Natural killer cell (primary cell): ENCODE results near the gene CRKL. TPM values are rescaled to one million over a fixed set of nuclear protein-coding genes. Genes with fewer than 3 reads are reported as not detected.

ENCODE experiments used
- ATAC-seq, 3 donors: fragments of 150-1000 bp in 2 of 3; fragments of 200-7000 bp in 1 of 3; cut with Tn5 transposase; 1 replicate in 1 of 3; 2 replicates in 2 of 3; pipeline ENCODE4 v1.10.0; 2021; ENCODE audit warnings: mild to moderate bottlenecking in 2 of 3, moderate library complexity in 2 of 3
- DNase-seq, 2 donors: peaks; one replicate each; pipeline versions ENCODE4 v3.0.0 to v3.0.0-alpha.2; 2013 to 2021; ENCODE audit warnings: mixed read lengths in 1 of 2
- H3K27ac ChIP-seq: one replicate; pipeline ENCODE4 v1.5.1; 2013; ENCODE audit warnings: mild to moderate bottlenecking, low read length
- H3K27me3 ChIP-seq: one replicate; pipeline ENCODE4 v1.6.1; 2013; ENCODE audit warnings: low read length; ENCODE audit not compliant: control insufficient read depth, insufficient read depth
- H3K36me3 ChIP-seq: one replicate; pipeline ENCODE4 v1.6.1; 2013; ENCODE audit warnings: low read length; ENCODE audit not compliant: control insufficient read depth, insufficient read depth
- H3K4me1 ChIP-seq: one replicate; pipeline ENCODE4 v1.6.1; 2013; ENCODE audit warnings: low read length; ENCODE audit not compliant: control insufficient read depth, insufficient read depth
- H3K4me3 ChIP-seq: one replicate; pipeline ENCODE4 v1.5.1; 2013; ENCODE audit warnings: low read length
- H3K9me3 ChIP-seq: one replicate; pipeline ENCODE4 v1.6.1; 2013; ENCODE audit warnings: low read length; ENCODE audit not compliant: control insufficient read depth, insufficient read depth
- H3K27ac Mint-ChIP-seq, 2 donors: one replicate each; pipeline ENCODE4 v1.8.0; 2022; ENCODE audit warnings: mild to moderate bottlenecking in 2 of 2, mixed read lengths in 2 of 2, moderate library complexity in 1 of 2
- H3K27me3 Mint-ChIP-seq, 2 donors: one replicate each; pipeline ENCODE4 v1.8.0; 2022; ENCODE audit warnings: low read depth in 2 of 2, mixed read lengths in 2 of 2
- H3K36me3 Mint-ChIP-seq: one replicate; pipeline ENCODE4 v1.8.0; 2022; ENCODE audit warnings: mixed read lengths
- H3K4me1 Mint-ChIP-seq, 2 donors: one replicate each; pipeline ENCODE4 v1.8.0; 2022; ENCODE audit warnings: mixed read lengths in 2 of 2
- H3K4me3 Mint-ChIP-seq: one replicate; pipeline ENCODE4 v1.8.0; 2022; ENCODE audit warnings: mild to moderate bottlenecking, moderate library complexity, mixed read lengths
- H3K9me3 Mint-ChIP-seq, 2 donors: one replicate each; pipeline ENCODE4 v1.8.0; 2022; ENCODE audit warnings: mixed read lengths in 2 of 2
- WGBS: methylation state at CpG from one replicate; pipeline ENCODE4 v1.1.7; 2013; ENCODE audit warnings: missing lambda C conversion rate; ENCODE audit not compliant: insufficient coverage; 5-methylcytosine and 5-hydroxymethylcytosine counted together
- intact Hi-C: fragments of 100-400 bp; cut with micrococcal nuclease; formaldehyde crosslinking; loops from one replicate; pipeline ENCODE4 v1.14.2; 2022
- total RNA-seq, 4 donors: library from RNA; stranded (reverse); fragments of 120-200 nt in 1 of 4; gene quantifications; one replicate each; pipeline versions ENCODE4 v1.2.3 to v1.2.4, GENCODE V29; 2013 to 2022
- TF ChIP-seq, protein P1 (sequence below): fragments of 200-600 bp; IDR thresholded peaks from one replicate; pipeline ENCODE4 v1.8.0; 2022; ENCODE audit warnings: antibody characterized with exemption

The CRKL gene
- total RNA-seq, 3 donors from 2014 or later (not counting 1 experiment from before 2014, with no cell fraction given), result 50.7 to 71.2 (median 67.4) TPM

- intact Hi-C loops, result no loop called here
- Histone ChIP-seq H3K27ac (no peak overlapping the region), H3K36me3 (peaks cover 25% of the 10 kb centered on the region), H3K27me3 (no peaks in the 10 kb centered on the region), H3K9me3 (no peaks in the 10 kb centered on the region), H3K4me1 (peaks cover 9% of the 10 kb centered on the region), H3K4me3 (no peak overlapping the region)
- TF ChIP-seq, protein P1, sequence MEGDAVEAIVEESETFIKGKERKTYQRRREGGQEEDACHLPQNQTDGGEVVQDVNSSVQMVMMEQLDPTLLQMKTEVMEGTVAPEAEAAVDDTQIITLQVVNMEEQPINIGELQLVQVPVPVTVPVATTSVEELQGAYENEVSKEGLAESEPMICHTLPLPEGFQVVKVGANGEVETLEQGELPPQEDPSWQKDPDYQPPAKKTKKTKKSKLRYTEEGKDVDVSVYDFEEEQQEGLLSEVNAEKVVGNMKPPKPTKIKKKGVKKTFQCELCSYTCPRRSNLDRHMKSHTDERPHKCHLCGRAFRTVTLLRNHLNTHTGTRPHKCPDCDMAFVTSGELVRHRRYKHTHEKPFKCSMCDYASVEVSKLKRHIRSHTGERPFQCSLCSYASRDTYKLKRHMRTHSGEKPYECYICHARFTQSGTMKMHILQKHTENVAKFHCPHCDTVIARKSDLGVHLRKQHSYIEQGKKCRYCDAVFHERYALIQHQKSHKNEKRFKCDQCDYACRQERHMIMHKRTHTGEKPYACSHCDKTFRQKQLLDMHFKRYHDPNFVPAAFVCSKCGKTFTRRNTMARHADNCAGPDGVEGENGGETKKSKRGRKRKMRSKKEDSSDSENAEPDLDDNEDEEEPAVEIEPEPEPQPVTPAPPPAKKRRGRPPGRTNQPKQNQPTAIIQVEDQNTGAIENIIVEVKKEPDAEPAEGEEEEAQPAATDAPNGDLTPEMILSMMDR, result no peak
- Mint-ChIP-seq H3K27ac (no peak overlapping the region), H3K36me3 (no peaks in the 10 kb centered on the region), H3K9me3 (no peaks in the 10 kb centered on the region), H3K4me3 (no peak overlapping the region), H3K27me3 (no peaks in the 10 kb centered on the region), H3K4me1 (peaks cover 12 to 13% of the 10 kb centered on the region in 2 donors)
- 98% methylated on average over 14 of the region's 14 CpGs for WGBS
- DNase-seq, result no peak
- no peak for ATAC-seq
Measured at GRCh38 chr22:20987375-20987774, 70.2 kb downstream of the CRKL start.

- intact Hi-C loops, result no loop called here
- peaks cover 5% of the 10 kb centered on the region in 2 donors for H3K4me1 Mint-ChIP-seq
Measured at GRCh38 chr22:20988573-20989322, 71.5 kb downstream of the CRKL start.

DNA sequence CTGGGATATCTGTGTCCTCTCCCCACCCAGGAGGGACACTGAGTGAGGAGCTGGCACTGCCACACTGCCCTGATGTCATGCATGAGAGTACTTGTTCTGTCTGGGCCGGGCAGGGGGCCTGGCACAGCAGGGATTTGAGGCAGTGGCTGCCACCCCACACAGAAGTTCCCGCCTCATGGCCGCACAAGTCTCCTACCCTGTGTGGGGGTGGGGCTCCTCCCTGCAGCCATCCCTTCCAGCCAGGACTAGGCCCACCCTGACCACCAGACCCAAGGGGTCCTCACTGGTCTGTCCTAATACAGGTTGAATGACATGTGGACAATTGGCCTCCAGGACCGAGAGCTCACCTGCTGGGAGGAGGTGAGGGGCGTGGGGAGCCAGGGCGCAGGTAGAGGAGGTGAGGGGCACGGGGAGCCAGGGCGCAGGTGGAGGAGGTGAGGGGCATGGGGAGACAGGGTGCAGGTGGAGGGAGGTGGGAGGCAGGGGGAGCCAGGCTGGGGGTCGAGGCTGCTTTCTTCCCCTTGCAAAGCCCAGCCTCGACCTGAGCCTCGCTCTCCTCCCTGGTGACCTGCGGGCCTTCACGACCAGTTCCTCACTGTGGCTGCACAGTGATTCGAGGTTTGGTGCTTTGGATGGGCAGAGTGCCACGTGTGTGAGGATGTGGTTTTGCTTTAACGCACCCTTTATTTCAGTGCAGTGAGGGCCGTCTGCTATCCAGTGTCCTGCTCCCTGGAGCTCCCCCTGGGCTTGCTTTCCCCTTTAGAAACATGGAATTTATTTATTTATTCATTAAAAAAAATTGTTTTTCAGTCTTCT is 72.3 kb downstream of the CRKL start:
- Mint-ChIP-seq H3K36me3 (no peaks in the 10 kb centered on the region), H3K27me3 (no peaks in the 10 kb centered on the region), H3K4me1 (no peaks in the 10 kb centered on the region), H3K27ac (no peak overlapping the region), H3K4me3 (no peak overlapping the region), H3K9me3 (no peaks in the 10 kb centered on the region)
- Histone ChIP-seq H3K36me3 (peaks cover 31% of the 10 kb centered on the region), H3K27ac (no peak overlapping the region), H3K27me3 (no peaks in the 10 kb centered on the region), H3K4me3 (no peak overlapping the region), H3K9me3 (no peaks in the 10 kb centered on the region), H3K4me1 (no peaks in the 10 kb centered on the region)
- intact Hi-C loops, result no loop called here
- WGBS, result 32% methylated on average over 17 of the region's 17 CpGs
- DNase-seq (no peak), ATAC-seq (no peak)
- TF ChIP-seq, protein P1, result no peak

More at GRCh38 chr22:20988573-20989322, 71.5 kb downstream of the CRKL start:
- Histone ChIP-seq H3K27ac (no peak overlapping the region), H3K9me3 (no peaks in the 10 kb centered on the region), H3K4me3 (no peak overlapping the region), H3K36me3 (peaks cover 29% of the 10 kb centered on the region), H3K27me3 (no peaks in the 10 kb centered on the region), H3K4me1 (no peaks in the 10 kb centered on the region)
- H3K36me3 Mint-ChIP-seq, result no peaks in the 10 kb centered on the region
- ATAC-seq (no peak), DNase-seq (no peak)
- H3K27me3 Mint-ChIP-seq, result no peaks in the 10 kb centered on the region
- H3K4me3 Mint-ChIP-seq, result no peak overlapping the region
- no peak overlapping the region for H3K27ac Mint-ChIP-seq
- TF ChIP-seq, protein P1, result no peak
- WGBS, result 96% methylated on average over 16 of the region's 16 CpGs
- H3K9me3 Mint-ChIP-seq, result no peaks in the 10 kb centered on the region
